H1 (cell line): ENCODE measurements around the gene OGFOD3. TPM values are rescaled to one million over a fixed set of nuclear protein-coding genes. Genes with fewer than 3 reads are reported as not detected.

Source experiments
- CTCF ChIA-PET: fragments of 300-600 bp; sonication (Branson Sonifier 250); formaldehyde crosslinking; loops from one replicate; lab custom pipeline; 2021; ENCODE audit not compliant: partially characterized antibody; lab: Charles Lee
- POLR2A ChIA-PET: fragments of 300-600 bp; sonication (Branson Sonifier 250); formaldehyde crosslinking; loops from one replicate; lab custom pipeline; 2021; ENCODE audit warnings: inconsistent platforms; ENCODE audit not compliant: partially characterized antibody; lab: Charles Lee
- DNase-seq, 2 experiments: peaks; one replicate each; pipeline versions ENCODE4 v3.0.0 to v3.0.0-alpha.2; 2010 to 2022; ENCODE audit warnings: low spot score in 2 of 2, low read depth in 1 of 2, mixed read lengths in 1 of 2
- FAIRE-seq: peaks from 2 replicates; lab custom pipeline; 2011; peaks lifted over from hg19 to GRCh38; lab: Jason Lieb, UNC
- H2AFZ ChIP-seq: 2 replicates; pipeline ENCODE4 v1.8.1; 2012; ENCODE audit warnings: low read length, inconsistent platforms
- H2AK5ac ChIP-seq: 2 replicates; pipeline ENCODE4 v1.6.1; 2013; ENCODE audit warnings: low read depth, low read length
- H2BK120ac ChIP-seq: replicated peaks from 2 replicates; pipeline ENCODE3; 2013; ENCODE audit warnings: low read depth, low read length, inconsistent platforms
- H2BK12ac ChIP-seq: 2 replicates; pipeline ENCODE4 v1.6.1; 2013; ENCODE audit warnings: low read depth, low read length
- H2BK15ac ChIP-seq: 2 replicates; pipeline ENCODE4 v1.6.1; 2013; ENCODE audit warnings: low read length
- H2BK20ac ChIP-seq: 2 replicates; pipeline ENCODE4 v1.6.1; 2013; ENCODE audit warnings: low read length
- H2BK5ac ChIP-seq: 2 replicates; pipeline ENCODE4 v1.6.1; 2013; ENCODE audit warnings: low read depth, low read length
- H3K14ac ChIP-seq: 2 replicates; pipeline ENCODE4 v1.6.1; 2013; ENCODE audit warnings: inconsistent platforms; ENCODE audit not compliant: insufficient read length
- H3K18ac ChIP-seq: 2 replicates; pipeline ENCODE4 v1.6.1; 2013; ENCODE audit warnings: low read length; ENCODE audit errors: extremely low read depth
- H3K23ac ChIP-seq: 2 replicates; pipeline ENCODE4 v1.6.1; 2013; ENCODE audit warnings: inconsistent platforms; ENCODE audit not compliant: insufficient read length
- H3K23me2 ChIP-seq: 2 replicates; pipeline ENCODE4 v1.6.1; 2013; ENCODE audit warnings: low read depth, low read length
- H3K27ac ChIP-seq: 2 replicates; pipeline ENCODE4 v1.6.1; 2011; ENCODE audit warnings: low read depth, low read length, inconsistent platforms
- H3K27me3 ChIP-seq, 4 experiments: replicated peaks in 1 of 4; 1 replicate in 1 of 4; 2 replicates in 3 of 4; pipeline versions ENCODE4 v1.6.1 to v1.8.1; 2011 to 2013; ENCODE audit warnings: low read length in 3 of 4, mild to moderate bottlenecking in 3 of 4, inconsistent platforms in 2 of 4, mixed read lengths in 2 of 4, moderate library complexity in 1 of 4; ENCODE audit not compliant: control insufficient read depth in 3 of 4, insufficient read depth in 3 of 4; ENCODE audit errors: extremely low read depth in 1 of 4
- H3K36me3 ChIP-seq, 4 experiments: 2 replicates each; pipeline versions ENCODE4 v1.6.1 to v1.8.1; 2011 to 2013; ENCODE audit warnings: mild to moderate bottlenecking in 4 of 4, low read length in 3 of 4, moderate library complexity in 2 of 4, control low read depth in 1 of 4, inconsistent platforms in 1 of 4; ENCODE audit not compliant: insufficient read depth in 4 of 4, control insufficient read depth in 2 of 4
- H3K4ac ChIP-seq: replicated peaks from 2 replicates; pipeline ENCODE3; 2013; ENCODE audit warnings: low read length, low read depth, mixed read lengths, inconsistent platforms; ENCODE audit not compliant: insufficient read length
- H3K4me1 ChIP-seq, 4 experiments: replicated peaks in 1 of 4; 1 replicate in 1 of 4; 2 replicates in 3 of 4; pipeline versions ENCODE4 v1.6.1 to v1.8.1; 2011 to 2013; ENCODE audit warnings: low read length in 3 of 4, inconsistent platforms in 2 of 4, mixed read lengths in 1 of 4; ENCODE audit not compliant: insufficient read depth in 4 of 4, control insufficient read depth in 3 of 4
- H3K4me2 ChIP-seq, 2 experiments: 2 replicates each; pipeline versions ENCODE4 v1.6.1 to v1.8.1; 2011 to 2013; ENCODE audit warnings: low read depth in 2 of 2, low read length in 2 of 2, control low read depth in 1 of 2, inconsistent platforms in 1 of 2, mild to moderate bottlenecking in 1 of 2; ENCODE audit not compliant: insufficient read depth in 1 of 2
- H3K4me3 ChIP-seq, 4 experiments: fragments of 200-600, 300-600 bp in 1 of 4; sonication (generic), shearing (Covaris generic), sonication (Bioruptor Twin) in 1 of 4; 2 replicates each; pipeline versions ENCODE4 v1.5.1 to v1.8.1; 2011 to 2016; ENCODE audit warnings: low read length in 4 of 4, low read depth in 3 of 4, control low read depth in 2 of 4, inconsistent platforms in 2 of 4, mild to moderate bottlenecking in 2 of 4, mixed read lengths in 1 of 4, moderate library complexity in 1 of 4; ENCODE audit not compliant: insufficient read depth in 2 of 4; ENCODE audit errors: extremely low read depth in 1 of 4
- H3K56ac ChIP-seq: replicated peaks from 2 replicates; pipeline ENCODE3; 2013; ENCODE audit warnings: low read depth, mild to moderate bottlenecking, mixed read lengths, low read length, inconsistent platforms; ENCODE audit not compliant: insufficient read length
- H3K79me1 ChIP-seq: 2 replicates; pipeline ENCODE4 v1.6.1; 2013; ENCODE audit warnings: low read depth, low read length, control low read depth
- H3K79me2 ChIP-seq, 2 experiments: 2 replicates each; pipeline versions ENCODE4 v1.6.1 to v1.8.1; 2012 to 2013; ENCODE audit warnings: low read length in 2 of 2, mild to moderate bottlenecking in 2 of 2, inconsistent platforms in 1 of 2; ENCODE audit not compliant: insufficient read depth in 2 of 2, control insufficient read depth in 1 of 2
- H3K9ac ChIP-seq, 4 experiments: replicated peaks in 1 of 4; 1 replicate in 1 of 4; 2 replicates in 3 of 4; pipeline versions ENCODE4 v1.6.1 to v1.8.1; 2011 to 2013; ENCODE audit warnings: low read depth in 3 of 4, low read length in 3 of 4, control low read depth in 2 of 4, mild to moderate bottlenecking in 2 of 4, moderate library complexity in 2 of 4, inconsistent platforms in 1 of 4; ENCODE audit errors: extremely low read depth in 1 of 4
- H3K9me3 ChIP-seq, 2 experiments: 2 replicates each; pipeline versions ENCODE4 v1.6.1 to v1.8.1; 2012 to 2013; ENCODE audit warnings: mild to moderate bottlenecking in 2 of 2, moderate library complexity in 2 of 2, control low read depth in 1 of 2, inconsistent platforms in 1 of 2, low read depth in 1 of 2, low read length in 1 of 2, mixed read lengths in 1 of 2; ENCODE audit not compliant: insufficient read depth in 2 of 2
- H4K20me1 ChIP-seq, 2 experiments: replicated peaks in 1 of 2; 2 replicates each; pipeline versions ENCODE3 to v1.8.1; 2011 to 2013; ENCODE audit warnings: inconsistent platforms in 2 of 2, low read length in 2 of 2, mild to moderate bottlenecking in 1 of 2; ENCODE audit not compliant: insufficient read depth in 2 of 2, control insufficient read depth in 1 of 2
- H4K5ac ChIP-seq: 2 replicates; pipeline ENCODE4 v1.6.1; 2013; ENCODE audit warnings: low read length, low read depth, mixed read lengths, inconsistent platforms; ENCODE audit not compliant: insufficient read length
- H4K8ac ChIP-seq: 2 replicates; pipeline ENCODE4 v1.8.0; 2013; ENCODE audit warnings: mild to moderate bottlenecking, moderate library complexity, low read length, inconsistent platforms; ENCODE audit not compliant: insufficient read depth; ENCODE audit errors: extremely low read depth
- H4K91ac ChIP-seq: replicated peaks from 2 replicates; pipeline ENCODE3; 2013; ENCODE audit warnings: low read length, mixed read lengths, inconsistent platforms; ENCODE audit not compliant: insufficient read length
- PHF8 ChIP-seq: fragments of 200-600 bp; sonication (generic); conservative IDR thresholded peaks from 2 replicates; pipeline ENCODE4 v1.7.1; 2012; ENCODE audit warnings: low read depth, mild to moderate bottlenecking, inconsistent platforms, low read length, moderate library complexity
- RAD21 ChIP-seq, 2 experiments: IDR thresholded peaks in 1 of 2; conservative IDR thresholded peaks in 1 of 2; 2 replicates each; pipeline ENCODE4 v1.6.1; 2011; ENCODE audit warnings: low read depth in 2 of 2, low read length in 2 of 2, improper control_type of control experiment in 1 of 2, inconsistent platforms in 1 of 2, mild to moderate bottlenecking in 1 of 2, moderate library complexity in 1 of 2
- WGBS, 2 experiments: shearing (Covaris generic) in 1 of 2; methylation state at CpG; one replicate each; pipeline versions ENCODE4 v1.1.6 to v1.1.7; 2013 to 2015; ENCODE audit warnings: low lambda C conversion rate in 2 of 2, mixed read lengths in 2 of 2, inconsistent platforms in 1 of 2, low coverage in 1 of 2, missing lambda C conversion rate in 1 of 2; ENCODE audit not compliant: insufficient replicate concordance in 2 of 2, insufficient coverage in 1 of 2, insufficient read length in 1 of 2; ENCODE audit errors: extremely low coverage in 1 of 2, missing lambda C conversion rate in 1 of 2; 5-methylcytosine and 5-hydroxymethylcytosine counted together
- polyA plus RNA-seq, 7 experiments: library from polyadenylated mRNA; depleted of rRNA in 3 of 7; stranded (reverse) in 5 of 7; unstranded in 2 of 7; fragments of >200 nt in 5 of 7; fragments of 200-250 nt in 2 of 7; gene quantifications; 1 replicate in 5 of 7; 2 replicates in 1 of 7; 4 replicates in 1 of 7; pipeline versions ENCODE4 v1.2.1 to v1.2.3, GENCODE V29; 2011 to 2013; ENCODE audit warnings: missing spikeins in 2 of 7, mixed read lengths in 2 of 7
- total RNA-seq: library from RNA; stranded (reverse); fragmentation: NEBNext Ultra II Directional; extraction: Animal tissue kit (Norgen Biotek cat#: 25700); gene quantifications from 2 replicates; pipeline ENCODE4 v1.2.1, GENCODE V29; 2021
- TF ChIP-seq, protein P1 (sequence below), 3 experiments: IDR thresholded peaks; 1 replicate in 2 of 3; 2 replicates in 1 of 3; pipeline versions ENCODE4 v1.5.1 to v1.6.1; 2011; ENCODE audit warnings: low read length in 3 of 3, mild to moderate bottlenecking in 3 of 3, inconsistent platforms in 2 of 3, low read depth in 1 of 3, moderate library complexity in 1 of 3; ENCODE audit not compliant: insufficient read depth in 1 of 3; ENCODE audit errors: control extremely low read depth in 1 of 3

The OGFOD3 gene
- total and polyA plus RNA-seq, 2 of the 8 experiments (the other 6 are each of a cell fraction or from before 2014, with no cell fraction given): 21.1 to 21.8 TPM

DNA sequence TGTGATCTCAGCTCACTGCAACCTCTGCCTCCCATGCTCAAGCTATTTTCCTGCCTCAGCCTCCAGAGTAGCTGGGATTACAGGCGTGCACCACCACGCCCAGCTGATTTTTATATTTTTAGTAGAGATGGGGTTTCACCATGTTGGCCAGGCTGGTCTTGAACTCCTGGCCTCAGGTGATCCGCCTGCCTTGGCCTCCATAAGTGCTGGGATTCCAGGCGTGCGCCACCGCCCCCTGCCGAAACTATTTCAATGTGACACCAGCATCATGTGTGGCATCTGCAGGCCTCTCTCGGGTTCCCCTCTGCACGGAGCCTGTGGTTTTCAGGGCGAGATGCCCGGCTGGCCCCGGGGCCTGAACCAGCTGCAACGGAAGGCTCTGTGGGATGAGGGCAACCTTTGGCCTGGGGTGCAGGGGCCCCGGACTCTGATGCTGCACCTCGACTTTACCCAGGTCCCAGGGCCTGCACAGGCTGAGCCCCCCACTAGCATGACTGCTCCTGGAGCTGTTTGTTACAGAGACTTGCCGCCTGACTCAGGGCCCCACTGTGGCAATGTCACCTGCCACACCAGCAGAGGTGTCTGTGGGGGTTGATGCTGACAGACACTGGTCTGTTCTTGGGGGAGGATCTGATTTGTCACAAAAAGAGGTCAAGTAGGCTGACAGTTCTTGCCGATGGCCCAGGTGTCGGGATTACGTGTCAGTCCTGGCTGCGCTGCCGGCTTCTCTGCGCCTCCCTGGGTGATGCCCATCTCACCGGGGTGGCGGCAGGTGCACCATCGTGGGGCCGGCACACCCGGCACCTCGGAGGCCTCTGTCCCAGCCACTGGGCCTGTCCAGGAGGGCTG is 68.0 kb downstream of the OGFOD3 start:
- Histone ChIP-seq H2BK15ac (no peak overlapping the region), H2BK20ac (no peak overlapping the region), H3K4me2 (no peak overlapping the region), H3K23me2 (no peaks in the 10 kb centered on the region), H3K27me3 (no peaks in the 10 kb centered on the region; a peak in 1 of 7 replicates), H3K36me3 (no peaks in the 10 kb centered on the region), H3K18ac (no peak overlapping the region), H3K14ac (no peak overlapping the region), H3K23ac (no peak overlapping the region), H3K4me1 (no peaks in the 10 kb centered on the region; a peak in 1 of 7 replicates), H3K9me3 (no peaks in the 10 kb centered on the region), H2BK12ac (no peak overlapping the region), H2AFZ (no peak overlapping the region), H4K20me1 (no peaks in the 10 kb centered on the region), H3K79me2 (no peaks in the 10 kb centered on the region), H3K56ac (no peak overlapping the region), H3K27ac (no peak overlapping the region), H4K5ac (no peak overlapping the region), H2BK120ac (no peak overlapping the region), H3K79me1 (no peaks in the 10 kb centered on the region), H4K91ac (no peak overlapping the region), H3K9ac (no peak overlapping the region), H2BK5ac (no peak overlapping the region), H3K4ac (no peak overlapping the region), H2AK5ac (no peak overlapping the region), H3K4me3 (no peak overlapping the region), H4K8ac (no peak overlapping the region)
- POLR2A ChIA-PET: interaction anchor here (0.6 kb wide), 1 partner anchor 56 kb away, joined by 3 read pairs; no protein-coding TSS in a partner anchor
- CTCF ChIA-PET: interaction anchor here (0.6 to 2.3 kb wide), 34 partner anchors 11 to 1738 kb away, joined by 3 to 9 read pairs (median 4); partner anchors contain the start of gene SECTM1
- DNase-seq (no peak), FAIRE-seq (no peak)
- TF ChIP-seq PHF8 (no peak), RAD21 (IDR thresholded peaks at IDR 0.05 in 1 of 2, conservative IDR thresholded peaks at IDR 0.05 in 1 of 2; ENCODE audit: low read depth in 2 of 2, low read length in 2 of 2) (peak in 1 of 2 experiments; percentile 19; a peak in 1 of 4 replicates)
- TF ChIP-seq, protein P1, sequence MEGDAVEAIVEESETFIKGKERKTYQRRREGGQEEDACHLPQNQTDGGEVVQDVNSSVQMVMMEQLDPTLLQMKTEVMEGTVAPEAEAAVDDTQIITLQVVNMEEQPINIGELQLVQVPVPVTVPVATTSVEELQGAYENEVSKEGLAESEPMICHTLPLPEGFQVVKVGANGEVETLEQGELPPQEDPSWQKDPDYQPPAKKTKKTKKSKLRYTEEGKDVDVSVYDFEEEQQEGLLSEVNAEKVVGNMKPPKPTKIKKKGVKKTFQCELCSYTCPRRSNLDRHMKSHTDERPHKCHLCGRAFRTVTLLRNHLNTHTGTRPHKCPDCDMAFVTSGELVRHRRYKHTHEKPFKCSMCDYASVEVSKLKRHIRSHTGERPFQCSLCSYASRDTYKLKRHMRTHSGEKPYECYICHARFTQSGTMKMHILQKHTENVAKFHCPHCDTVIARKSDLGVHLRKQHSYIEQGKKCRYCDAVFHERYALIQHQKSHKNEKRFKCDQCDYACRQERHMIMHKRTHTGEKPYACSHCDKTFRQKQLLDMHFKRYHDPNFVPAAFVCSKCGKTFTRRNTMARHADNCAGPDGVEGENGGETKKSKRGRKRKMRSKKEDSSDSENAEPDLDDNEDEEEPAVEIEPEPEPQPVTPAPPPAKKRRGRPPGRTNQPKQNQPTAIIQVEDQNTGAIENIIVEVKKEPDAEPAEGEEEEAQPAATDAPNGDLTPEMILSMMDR (IDR thresholded peaks at IDR 0.05; ENCODE audit: control extremely low read depth in 1 of 3, insufficient read depth in 1 of 3, low read depth in 1 of 3, low read length in 3 of 3): peak; percentile 7 to 37 (median 30)
- WGBS, 2 experiments: 91% methylated on average over 28 of the region's 28 CpGs; no CpG with 5 or more reads in 1 of the 2 experiments
